Natural killer cell treated with Interleukin-12 subunit alpha and Interleukin-12 subunit beta and Interleukin-15 and Interleukin-18, amount 100 ng/mL, for 72 hours (primary cell): Measurements from ENCODE around the gene KCNK5. TPM values are rescaled to one million over a fixed set of nuclear protein-coding genes. Genes with fewer than 3 reads are reported as not detected.

Experiments used
- ATAC-seq, 2 donors: fragments of 150-1000 bp; cut with Tn5 transposase in 1 of 2; sonication (Bioruptor Pico), chemical (Tn5 transposase) in 1 of 2; 2 replicates each; pipeline ENCODE4 v1.10.0; 2021
- DNase-seq: peaks from one replicate; pipeline ENCODE4 v3.0.0; 2022; ENCODE audit warnings: low spot score
- H3K27ac Mint-ChIP-seq, 2 donors: 1 replicate in 1 of 2; 2 replicates in 1 of 2; pipeline ENCODE4 v1.8.0; 2022; ENCODE audit warnings: mixed read lengths in 2 of 2, mild to moderate bottlenecking in 1 of 2, moderate library complexity in 1 of 2
- H3K27me3 Mint-ChIP-seq, 2 donors: 1 replicate in 1 of 2; 2 replicates in 1 of 2; pipeline ENCODE4 v1.8.0; 2022; ENCODE audit warnings: mixed read lengths in 2 of 2
- H3K36me3 Mint-ChIP-seq: one replicate; pipeline ENCODE4 v1.8.0; 2022; ENCODE audit warnings: mixed read lengths
- H3K4me1 Mint-ChIP-seq, 2 donors: 1 replicate in 1 of 2; 2 replicates in 1 of 2; pipeline ENCODE4 v1.8.0; 2022; ENCODE audit warnings: low read depth in 2 of 2, mixed read lengths in 2 of 2, mild to moderate bottlenecking in 1 of 2
- H3K4me3 Mint-ChIP-seq: one replicate; pipeline ENCODE4 v1.8.0; 2022; ENCODE audit warnings: mixed read lengths
- H3K9me3 Mint-ChIP-seq: 2 replicates; pipeline ENCODE4 v1.8.0; 2022; ENCODE audit warnings: mixed read lengths
- total RNA-seq, 2 donors: library from RNA; stranded (reverse); gene quantifications; one replicate each; pipeline ENCODE4 v1.2.3, GENCODE V29; 2022

Gene KCNK5
- total RNA-seq, 2 donors from 2014 or later, result 2.1 to 10.9 TPM

- Mint-ChIP-seq H3K36me3 (no peaks in the 10 kb centered on the region), H3K27me3 (no peaks in the 10 kb centered on the region), H3K4me3 (no peak overlapping the region), H3K4me1 (peaks cover 9 to 18% of the 10 kb centered on the region in 2 donors), H3K27ac (no peak overlapping the region), H3K9me3 (no peaks in the 10 kb centered on the region)
- DNase-seq, result peak; percentile 22
- ATAC-seq, result no peak
Measured at GRCh38 chr6:39218868-39219567, 10.3 kb downstream of the KCNK5 start.

DNA sequence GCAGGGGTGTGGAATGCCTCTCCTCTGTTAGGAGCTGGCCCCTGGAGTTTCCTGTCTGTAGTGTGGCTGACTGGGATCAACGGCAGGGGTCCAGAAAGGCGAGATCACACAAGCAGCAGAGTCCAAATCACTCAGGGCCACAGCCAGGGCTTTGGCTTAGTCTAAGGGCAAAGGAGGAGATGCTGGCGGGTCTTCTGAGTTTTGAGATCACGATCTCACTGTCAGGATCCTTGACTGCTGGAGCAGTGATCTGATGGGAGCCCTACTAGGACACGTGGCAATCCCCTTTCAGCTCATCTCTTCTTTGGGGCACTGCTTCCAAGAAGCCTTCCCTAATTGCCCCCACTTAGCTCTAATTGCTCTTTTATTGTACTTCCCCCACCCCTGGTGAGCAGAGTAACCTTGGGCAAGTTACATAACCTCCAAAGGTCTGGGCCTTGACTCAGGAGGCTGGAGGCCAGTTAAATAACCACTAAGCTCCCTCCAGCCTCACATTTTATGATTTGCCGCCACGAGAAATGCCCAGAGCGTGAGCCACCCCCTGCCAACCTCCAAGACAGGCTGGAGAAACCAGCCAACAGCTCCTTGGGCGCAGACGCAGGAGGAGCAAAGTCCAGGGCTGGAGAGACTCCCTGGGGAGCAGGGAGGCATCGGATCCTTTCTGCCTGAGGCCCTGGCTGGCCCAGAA is 12.0 kb downstream of the KCNK5 start:
- Mint-ChIP-seq H3K27me3 (no peaks in the 10 kb centered on the region), H3K36me3 (no peaks in the 10 kb centered on the region), H3K9me3 (no peaks in the 10 kb centered on the region), H3K4me1 (peaks cover 5 to 12% of the 10 kb centered on the region in 2 donors), H3K4me3 (no peak overlapping the region), H3K27ac (no peak overlapping the region)
- DNase-seq (peak; percentile 37), ATAC-seq (no peak)

DNA sequence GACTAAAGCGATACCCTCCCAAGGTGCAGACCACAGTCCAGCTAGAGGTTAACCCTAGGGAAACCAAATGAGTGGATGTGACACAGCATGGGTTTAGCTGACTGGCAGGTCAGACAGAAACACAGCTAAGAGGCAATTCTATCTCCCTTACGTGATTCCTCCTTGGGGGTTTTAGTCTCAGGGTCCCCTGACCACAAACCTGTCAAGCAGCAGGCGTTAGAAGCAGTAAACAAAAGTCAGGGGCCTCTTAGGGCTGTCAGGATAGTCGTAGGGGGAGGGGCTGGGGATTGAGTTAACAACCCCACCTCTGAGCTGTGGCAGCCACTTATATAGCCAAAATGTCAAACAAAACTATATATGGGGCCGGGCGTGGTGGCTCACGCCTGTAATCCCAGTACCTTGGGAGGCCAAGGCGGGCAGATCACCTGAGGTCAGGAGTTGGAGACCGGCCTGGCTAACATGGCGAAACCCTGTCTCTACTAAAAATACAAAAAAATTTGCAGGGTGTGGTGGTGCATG is 13.6 kb downstream of the KCNK5 start:
- ATAC-seq (peak in 1 of 2 donors; percentile 14), DNase-seq (peak; percentile 20)
- Mint-ChIP-seq H3K4me1 (peaks cover 0 to 8% of the 10 kb centered on the region in 2 donors), H3K4me3 (no peak overlapping the region), H3K9me3 (no peaks in the 10 kb centered on the region), H3K36me3 (no peaks in the 10 kb centered on the region), H3K27ac (no peak overlapping the region), H3K27me3 (no peaks in the 10 kb centered on the region)

GRCh38 chr6:39214846-39215639 is 14.2 kb downstream of the KCNK5 start:
- Mint-ChIP-seq H3K27me3 (no peaks in the 10 kb centered on the region), H3K4me1 (peaks cover 0 to 6% of the 10 kb centered on the region in 2 donors), H3K36me3 (no peaks in the 10 kb centered on the region), H3K4me3 (no peak overlapping the region), H3K27ac (no peak overlapping the region), H3K9me3 (no peaks in the 10 kb centered on the region)
- no peak for ATAC-seq
- DNase-seq, result peak; percentile 38

DNA sequence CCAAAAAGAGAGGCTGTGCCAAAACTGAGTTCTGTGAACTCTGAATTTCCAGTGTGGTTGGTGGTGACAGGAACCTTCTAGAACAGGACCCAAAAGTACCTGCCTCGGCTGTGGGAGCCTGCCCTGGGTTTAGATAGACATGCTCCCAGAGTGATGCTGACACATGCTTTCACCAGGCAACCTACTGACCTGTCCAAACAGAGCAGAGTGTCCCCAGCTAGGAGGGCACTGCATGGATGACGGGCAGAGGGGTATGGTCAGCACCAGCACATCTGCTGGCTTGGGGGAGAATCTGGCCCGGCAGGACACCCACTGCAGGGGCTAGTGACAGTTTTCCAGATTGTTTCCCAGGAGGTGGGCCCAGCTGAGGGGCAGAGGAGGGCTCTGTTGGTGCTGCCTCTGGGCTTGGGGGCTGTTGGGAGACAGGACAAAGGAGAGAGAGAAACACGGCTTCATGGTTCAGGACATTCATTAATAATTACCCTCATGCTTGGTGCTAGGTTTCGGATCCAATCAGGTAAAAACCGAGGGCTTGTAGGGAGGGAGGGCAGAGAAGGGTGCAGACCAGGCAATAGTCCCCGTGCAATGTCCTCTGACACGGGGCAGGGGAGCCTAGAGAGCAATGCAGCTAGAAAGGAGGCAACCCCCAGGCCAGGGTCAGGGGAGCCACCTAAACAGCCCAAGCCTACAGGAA is 15.0 kb downstream of the KCNK5 start:
- no peak overlapping the region for H3K4me3 Mint-ChIP-seq
- DNase-seq, result peak; percentile 25
- H3K27ac Mint-ChIP-seq, result no peak overlapping the region
- ATAC-seq, result no peak
- H3K4me1 Mint-ChIP-seq, result peaks cover 0 to 6% of the 10 kb centered on the region in 2 donors
- H3K27me3 Mint-ChIP-seq, result no peaks in the 10 kb centered on the region
- H3K9me3 Mint-ChIP-seq, result no peaks in the 10 kb centered on the region
- H3K36me3 Mint-ChIP-seq, result no peaks in the 10 kb centered on the region

GRCh38 chr6:39213195-39213920 is 15.9 kb downstream of the KCNK5 start:
- DNase-seq (no peak), ATAC-seq (no peak)
- Mint-ChIP-seq H3K4me3 (no peak overlapping the region), H3K27me3 (no peaks in the 10 kb centered on the region), H3K9me3 (no peaks in the 10 kb centered on the region), H3K27ac (no peak overlapping the region), H3K4me1 (peaks cover 0 to 3% of the 10 kb centered on the region in 2 donors), H3K36me3 (no peaks in the 10 kb centered on the region)

GRCh38 chr6:39211183-39211582 is 18.1 kb downstream of the KCNK5 start:
- H3K4me1 Mint-ChIP-seq, result peaks cover 0 to 3% of the 10 kb centered on the region in 2 donors
- H3K4me3 Mint-ChIP-seq, result no peak overlapping the region
- no peak overlapping the region for H3K27ac Mint-ChIP-seq
- no peaks in the 10 kb centered on the region for H3K9me3 Mint-ChIP-seq
- ATAC-seq, result no peak
- no peaks in the 10 kb centered on the region for H3K27me3 Mint-ChIP-seq
- DNase-seq, result no peak
- H3K36me3 Mint-ChIP-seq, result no peaks in the 10 kb centered on the region

GRCh38 chr6:39210450-39210849 is 18.8 kb downstream of the KCNK5 start:
- Mint-ChIP-seq H3K27me3 (no peaks in the 10 kb centered on the region), H3K36me3 (no peaks in the 10 kb centered on the region), H3K9me3 (no peaks in the 10 kb centered on the region), H3K4me1 (peaks cover 0 to 3% of the 10 kb centered on the region in 2 donors), H3K4me3 (no peak overlapping the region), H3K27ac (no peak overlapping the region)
- ATAC-seq (no peak), DNase-seq (no peak)

GRCh38 chr6:39209911-39210310 is 19.4 kb downstream of the KCNK5 start:
- H3K4me3 Mint-ChIP-seq, result no peak overlapping the region
- ATAC-seq (no peak), DNase-seq (no peak)
- H3K27me3 Mint-ChIP-seq, result no peaks in the 10 kb centered on the region
- no peak overlapping the region for H3K27ac Mint-ChIP-seq
- peaks cover 0 to 3% of the 10 kb centered on the region in 2 donors for H3K4me1 Mint-ChIP-seq
- H3K9me3 Mint-ChIP-seq, result no peaks in the 10 kb centered on the region
- H3K36me3 Mint-ChIP-seq, result no peaks in the 10 kb centered on the region

DNA sequence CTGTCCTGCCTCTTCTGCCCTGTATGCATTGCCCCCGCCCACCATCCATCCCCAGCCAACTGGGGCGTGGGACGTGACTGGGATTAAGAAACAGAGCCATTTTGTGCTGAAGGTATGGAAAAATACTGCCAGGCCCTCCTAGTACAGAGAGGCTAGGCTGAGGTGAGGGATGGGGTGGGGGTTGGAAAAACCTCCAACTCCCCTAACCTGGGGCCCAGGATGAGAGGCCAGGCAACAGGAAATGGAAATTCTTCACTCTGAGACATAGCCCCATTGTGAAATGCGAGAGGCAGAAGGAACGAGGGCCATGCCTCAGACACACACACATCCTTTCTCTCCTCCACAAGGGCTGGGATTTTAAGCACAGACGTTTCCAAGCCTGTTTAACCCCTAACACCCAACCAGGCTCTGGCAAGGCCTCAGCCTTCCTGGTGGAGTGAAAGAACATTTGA is 19.9 kb downstream of the KCNK5 start:
- no peak for ATAC-seq
- no peaks in the 10 kb centered on the region for H3K36me3 Mint-ChIP-seq

GRCh38 chr6:39208223-39208739 is 21.0 kb downstream of the KCNK5 start:
- no peaks in the 10 kb centered on the region for H3K9me3 Mint-ChIP-seq
- no peaks in the 10 kb centered on the region for H3K27me3 Mint-ChIP-seq
- no peak for ATAC-seq
- no peaks in the 10 kb centered on the region for H3K36me3 Mint-ChIP-seq
- no peak overlapping the region for H3K4me3 Mint-ChIP-seq
- H3K27ac Mint-ChIP-seq, result no peak overlapping the region
- H3K4me1 Mint-ChIP-seq, result peaks cover 0 to 1% of the 10 kb centered on the region in 2 donors
- no peak for DNase-seq

More for the DNA sequence above, 19.9 kb downstream of the KCNK5 start:
- H3K27ac Mint-ChIP-seq, result no peak overlapping the region
- no peaks in the 10 kb centered on the region for H3K27me3 Mint-ChIP-seq
- no peaks in the 10 kb centered on the region for H3K9me3 Mint-ChIP-seq
- H3K4me3 Mint-ChIP-seq, result no peak overlapping the region
- DNase-seq, result no peak
- H3K4me1 Mint-ChIP-seq, result peaks cover 0 to 3% of the 10 kb centered on the region in 2 donors

GRCh38 chr6:39207416-39208222 is 21.7 kb downstream of the KCNK5 start:
- Mint-ChIP-seq H3K27ac (no peak overlapping the region), H3K4me3 (no peak overlapping the region), H3K9me3 (no peaks in the 10 kb centered on the region), H3K36me3 (no peaks in the 10 kb centered on the region), H3K4me1 (no peaks in the 10 kb centered on the region), H3K27me3 (no peaks in the 10 kb centered on the region)
- DNase-seq (no peak), ATAC-seq (no peak)
